OCI-LY1 (cell line): ENCODE measurements around the gene HPD.
A peak's percentile ranks its signal among the peaks of the same experiment; 100 is the strongest.

Source experiments
- H2AFZ ChIP-seq: fragments of 200-600 bp; sonication (generic), shearing (Covaris generic); 2 replicates; pipeline ENCODE4 v1.6.0; 2014; ENCODE audit warnings: antibody characterized with exemption, mild to moderate bottlenecking, low read length
- H3F3A ChIP-seq: fragments of 200-600 bp; sonication (generic), shearing (Covaris generic); 2 replicates; pipeline ENCODE4 v1.6.0; 2014; ENCODE audit warnings: mild to moderate bottlenecking, antibody characterized with exemption, low read length, moderate library complexity; ENCODE audit not compliant: insufficient read depth
- H3K27ac ChIP-seq: fragments of 200-600 bp; sonication (generic); 2 replicates; pipeline ENCODE4 v1.5.1; 2014; ENCODE audit warnings: low read length, mixed run types, mild to moderate bottlenecking, low read depth; ENCODE audit not compliant: poor library complexity, severe bottlenecking
- H3K27me3 ChIP-seq: fragments of 200-600 bp; sonication (generic); 2 replicates; pipeline ENCODE4 v1.6.0; 2014; ENCODE audit warnings: antibody characterized with exemption, mild to moderate bottlenecking, low read length, moderate library complexity; ENCODE audit not compliant: insufficient read depth
- H3K36me3 ChIP-seq: fragments of 200-600 bp; sonication (generic); 2 replicates; pipeline ENCODE4 v1.6.1; 2014; ENCODE audit warnings: mild to moderate bottlenecking, antibody characterized with exemption, low read length, moderate library complexity, mixed read lengths; ENCODE audit not compliant: insufficient read depth
- H3K4me1 ChIP-seq: fragments of 200-600 bp; sonication (generic); 2 replicates; pipeline ENCODE4 v1.5.1; 2014; ENCODE audit warnings: mild to moderate bottlenecking, low read length, moderate library complexity; ENCODE audit not compliant: insufficient read depth, severe bottlenecking
- H3K4me2 ChIP-seq: fragments of 200-600 bp; sonication (generic), shearing (Covaris generic); 2 replicates; pipeline ENCODE4 v1.6.1; 2014; ENCODE audit warnings: low read length
- H3K4me3 ChIP-seq: fragments of 200-600 bp; sonication (generic); 2 replicates; pipeline ENCODE4 v1.5.1; 2014; ENCODE audit warnings: low read length, low read depth, mild to moderate bottlenecking, mixed read lengths; ENCODE audit not compliant: poor library complexity, severe bottlenecking
- H3K79me2 ChIP-seq: fragments of 200-600 bp; shearing (Covaris generic); 2 replicates; pipeline ENCODE4 v1.6.1; 2016; ENCODE audit warnings: mixed run types, low read length, mixed read lengths; ENCODE audit not compliant: insufficient read depth
- H3K9ac ChIP-seq: fragments of 200-600 bp; sonication (generic), shearing (Covaris generic); 2 replicates; pipeline ENCODE4 v1.6.1; 2014; ENCODE audit warnings: mild to moderate bottlenecking, low read length, mixed read lengths
- H3K9me2 ChIP-seq: fragments of 200-600 bp; sonication (generic), shearing (Covaris generic); 2 replicates; pipeline ENCODE4 v1.6.1; 2014; ENCODE audit warnings: low read depth, mild to moderate bottlenecking, low read length, mixed read lengths
- H3K9me3 ChIP-seq: fragments of 200-600 bp; shearing (Covaris generic); 2 replicates; pipeline ENCODE4 v1.6.1; 2014; ENCODE audit warnings: low read length, mixed read lengths
- H4K20me1 ChIP-seq: fragments of 200-600 bp; sonication (generic), shearing (Covaris generic); 2 replicates; pipeline ENCODE4 v1.6.0; 2016; ENCODE audit warnings: mild to moderate bottlenecking, low read length; ENCODE audit not compliant: insufficient read depth
- CTCF ChIP-seq: fragments of 200-600 bp; sonication (generic), shearing (Covaris generic); IDR thresholded peaks from 2 replicates; pipeline ENCODE4 v1.5.1; 2017; ENCODE audit warnings: mild to moderate bottlenecking, antibody characterized with exemption, low read length, moderate library complexity, mixed read lengths
- EZH2 ChIP-seq: fragments of 200-600 bp; sonication (generic), shearing (Covaris generic); IDR thresholded peaks from 2 replicates; pipeline ENCODE4 v1.8.0; 2017; ENCODE audit warnings: borderline replicate concordance, mixed run types, mild to moderate bottlenecking, antibody characterized with exemption, low read length, moderate library complexity, mixed read lengths

The HPD gene

GRCh38 chr12:121810833-121811433 lies 47.7 kb downstream of the HPD start:
- Histone ChIP-seq H3K9me2 (no peaks in the 10 kb centered on the region), H3K79me2 (no peaks in the 10 kb centered on the region), H3K4me1 (peaks cover 49% of the 10 kb centered on the region), H3K27me3 (no peaks in the 10 kb centered on the region), H4K20me1 (no peaks in the 10 kb centered on the region), H3F3A (0 out of 2 replicates have a peak, but pooled peaks cover 5% of the 10 kb centered on the region), H3K27ac (peak overlapping the region; percentile 70), H2AFZ (no peak overlapping the region), H3K9ac (peak overlapping the region; percentile 58; the same call in 1 of the 2 replicates), H3K9me3 (no peaks in the 10 kb centered on the region), H3K36me3 (peaks cover 49% of the 10 kb centered on the region), H3K4me3 (peak overlapping the region; percentile 65), H3K4me2 (peak overlapping the region; percentile 85)
- TF ChIP-seq EZH2 (no peak), CTCF (no peak)

GRCh38 chr12:121810234-121810817 lies 48.3 kb downstream of the HPD start:
- no peaks in the 10 kb centered on the region for H3K79me2 ChIP-seq
- H3K9me3 ChIP-seq: no peaks in the 10 kb centered on the region
- H3K9me2 ChIP-seq: no peaks in the 10 kb centered on the region
- no peak overlapping the region for H3K9ac ChIP-seq
- no peaks in the 10 kb centered on the region for H4K20me1 ChIP-seq
- peak overlapping the region; percentile 85; the same call in 1 of the 2 replicates for H3K4me2 ChIP-seq
- peaks cover 47% of the 10 kb centered on the region for H3K36me3 ChIP-seq
- 0 out of 2 replicates have a peak, but pooled peaks cover 5% of the 10 kb centered on the region for H3F3A ChIP-seq
- no peak overlapping the region for H2AFZ ChIP-seq
- peaks cover 52% of the 10 kb centered on the region for H3K4me1 ChIP-seq
- no peaks in the 10 kb centered on the region for H3K27me3 ChIP-seq
- H3K27ac ChIP-seq: peak overlapping the region; percentile 70
- TF ChIP-seq EZH2 (no peak), CTCF (no peak)
- H3K4me3 ChIP-seq: no peak overlapping the region

GRCh38 chr12:121809712-121810116 lies 48.9 kb downstream of the HPD start:
- Histone ChIP-seq H3K36me3 (peaks cover 41% of the 10 kb centered on the region), H3K9me2 (no peaks in the 10 kb centered on the region), H3K4me3 (no peak overlapping the region), H3K4me1 (peaks cover 52% of the 10 kb centered on the region), H3F3A (0 out of 2 replicates have a peak, but pooled peaks cover 5% of the 10 kb centered on the region), H3K9me3 (no peaks in the 10 kb centered on the region), H4K20me1 (no peaks in the 10 kb centered on the region), H3K4me2 (no peak overlapping the region), H2AFZ (no peak overlapping the region), H3K79me2 (0 out of 2 replicates have a peak, but pooled peaks cover 3% of the 10 kb centered on the region), H3K27me3 (no peaks in the 10 kb centered on the region), H3K9ac (no peak overlapping the region), H3K27ac (no peak overlapping the region)
- TF ChIP-seq EZH2: no peak
- TF ChIP-seq CTCF: no peak
